Testis (tissue), 3 donors: Measurements from ENCODE around the gene ARL5C. TPM values are rescaled to one million over a fixed set of nuclear protein-coding genes. Genes with fewer than 3 reads are reported as not detected.

Experiments
- DNase-seq: peaks from one replicate; pipeline ENCODE4 v3.0.0-alpha.2; 2019
- H3K27ac ChIP-seq, 2 donors: fragments of 200-600 bp; sonication (generic); one replicate each; pipeline ENCODE4 v1.5.1; 2019
- H3K27me3 ChIP-seq: fragments of 200-600 bp; sonication (generic); one replicate; pipeline ENCODE4 v1.5.1; 2019
- H3K36me3 ChIP-seq: fragments of 200-600 bp; sonication (generic); one replicate; pipeline ENCODE4 v1.5.1; 2017; ENCODE audit warnings: low read depth; ENCODE audit errors: missing control alignments
- H3K4me1 ChIP-seq: fragments of 200-600 bp; sonication (generic); one replicate; pipeline ENCODE4 v1.5.1; 2019
- H3K4me3 ChIP-seq, 2 donors: fragments of 200-600 bp; sonication (generic); one replicate each; pipeline ENCODE4 v1.5.1; 2017 to 2019
- H3K9me3 ChIP-seq: fragments of 200-600 bp; sonication (generic); one replicate; pipeline ENCODE4 v1.5.1; 2017
- POLR2A ChIP-seq: fragments of 450-650 bp; IDR thresholded peaks from one replicate; pipeline ENCODE4 v1.6.1; 2017; ENCODE audit warnings: antibody characterized with exemption, mild to moderate bottlenecking, moderate library complexity
- WGBS, 2 donors: methylation state at CpG; one replicate each; pipeline ENCODE4 v1.1.5; 2018; 5-methylcytosine and 5-hydroxymethylcytosine counted together
- intact Hi-C: fragments of 100-400 bp; cut with DNase I; formaldehyde crosslinking; loops from one replicate; pipeline ENCODE4 v1.15.1; 2023; ENCODE audit warnings: low total_unique reads
- polyA plus RNA-seq: library from polyadenylated mRNA; stranded (reverse); fragments of 350-450 nt; fragmentation: Illumina TruSeq; extraction: RNeasy Lipid Tissue Mini Kit (QIAGEN cat#74804); gene quantifications from one replicate; pipeline ENCODE4 v1.2.3, GENCODE V29; 2014; ENCODE audit warnings: low read depth, low replicate concordance; ENCODE audit not compliant: insufficient read depth
- total RNA-seq, 2 donors: library from RNA; depleted of rRNA; stranded (reverse); fragments of >200 nt; gene quantifications; one replicate each; pipeline ENCODE4 v1.2.3, GENCODE V29; 2016
- TF ChIP-seq, protein P1 (sequence below), 3 experiments: fragments of 450-650 bp in 2 of 3; fragments of 200-600 bp in 1 of 3; sonication (generic) in 1 of 3; IDR thresholded peaks; one replicate each; pipeline ENCODE4 v1.5.1; 2016 to 2019; ENCODE audit warnings: antibody characterized with exemption in 3 of 3, mild to moderate bottlenecking in 2 of 3, moderate library complexity in 1 of 3

The ARL5C gene
- total and polyA plus RNA-seq, 3 donors from 2014 or later, result not detected

DNA sequence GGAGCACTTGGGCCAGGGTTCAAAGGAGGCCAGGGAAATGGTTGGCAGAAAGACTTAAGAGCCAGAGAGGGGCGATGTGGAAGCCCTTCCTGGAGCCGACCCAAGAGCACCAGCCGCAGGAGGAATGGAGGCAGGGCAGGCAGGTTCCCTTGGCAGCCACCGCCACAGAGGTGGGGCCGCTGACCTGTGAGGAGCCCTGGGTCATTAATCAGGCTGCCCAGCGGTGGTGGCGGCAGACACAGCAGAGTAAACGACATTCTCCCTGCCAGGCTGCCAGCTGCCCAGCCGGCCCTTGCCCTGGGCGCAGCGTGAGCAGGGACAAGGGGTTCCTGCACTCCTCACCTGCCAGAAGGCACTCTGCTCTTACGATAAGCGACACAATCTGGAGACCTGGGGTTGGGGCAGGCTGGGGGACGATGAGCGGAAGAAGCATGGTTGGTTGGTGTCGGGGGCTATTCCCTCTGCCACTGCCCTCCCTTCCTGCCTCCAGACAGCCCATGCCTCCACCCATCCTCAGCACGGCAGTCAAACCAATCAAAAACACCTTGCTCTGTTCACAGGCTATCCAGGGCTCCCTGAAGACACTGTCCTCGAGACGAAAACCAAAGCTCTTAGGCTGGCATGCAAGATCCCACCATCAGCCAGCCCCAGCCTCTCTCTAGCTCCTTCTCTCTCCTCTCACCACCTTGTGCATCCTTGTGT is 55.4 kb downstream of the ARL5C start:
- intact Hi-C loops, result no loop called here
- no peak for DNase-seq
- no peak for TF ChIP-seq POLR2A
- TF ChIP-seq, protein P1, sequence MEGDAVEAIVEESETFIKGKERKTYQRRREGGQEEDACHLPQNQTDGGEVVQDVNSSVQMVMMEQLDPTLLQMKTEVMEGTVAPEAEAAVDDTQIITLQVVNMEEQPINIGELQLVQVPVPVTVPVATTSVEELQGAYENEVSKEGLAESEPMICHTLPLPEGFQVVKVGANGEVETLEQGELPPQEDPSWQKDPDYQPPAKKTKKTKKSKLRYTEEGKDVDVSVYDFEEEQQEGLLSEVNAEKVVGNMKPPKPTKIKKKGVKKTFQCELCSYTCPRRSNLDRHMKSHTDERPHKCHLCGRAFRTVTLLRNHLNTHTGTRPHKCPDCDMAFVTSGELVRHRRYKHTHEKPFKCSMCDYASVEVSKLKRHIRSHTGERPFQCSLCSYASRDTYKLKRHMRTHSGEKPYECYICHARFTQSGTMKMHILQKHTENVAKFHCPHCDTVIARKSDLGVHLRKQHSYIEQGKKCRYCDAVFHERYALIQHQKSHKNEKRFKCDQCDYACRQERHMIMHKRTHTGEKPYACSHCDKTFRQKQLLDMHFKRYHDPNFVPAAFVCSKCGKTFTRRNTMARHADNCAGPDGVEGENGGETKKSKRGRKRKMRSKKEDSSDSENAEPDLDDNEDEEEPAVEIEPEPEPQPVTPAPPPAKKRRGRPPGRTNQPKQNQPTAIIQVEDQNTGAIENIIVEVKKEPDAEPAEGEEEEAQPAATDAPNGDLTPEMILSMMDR (IDR thresholded peaks at IDR 0.05), result no peak
- Histone ChIP-seq H3K4me1 (peaks cover 6% of the 10 kb centered on the region), H3K27ac (no peak overlapping the region), H3K36me3 (no peaks in the 10 kb centered on the region), H3K27me3 (no peaks in the 10 kb centered on the region), H3K4me3 (no peak overlapping the region), H3K9me3 (no peaks in the 10 kb centered on the region)
- WGBS, 2 donors, result 74 to 75% methylated on average over 17 to 19 of the region's 19 CpGs

DNA sequence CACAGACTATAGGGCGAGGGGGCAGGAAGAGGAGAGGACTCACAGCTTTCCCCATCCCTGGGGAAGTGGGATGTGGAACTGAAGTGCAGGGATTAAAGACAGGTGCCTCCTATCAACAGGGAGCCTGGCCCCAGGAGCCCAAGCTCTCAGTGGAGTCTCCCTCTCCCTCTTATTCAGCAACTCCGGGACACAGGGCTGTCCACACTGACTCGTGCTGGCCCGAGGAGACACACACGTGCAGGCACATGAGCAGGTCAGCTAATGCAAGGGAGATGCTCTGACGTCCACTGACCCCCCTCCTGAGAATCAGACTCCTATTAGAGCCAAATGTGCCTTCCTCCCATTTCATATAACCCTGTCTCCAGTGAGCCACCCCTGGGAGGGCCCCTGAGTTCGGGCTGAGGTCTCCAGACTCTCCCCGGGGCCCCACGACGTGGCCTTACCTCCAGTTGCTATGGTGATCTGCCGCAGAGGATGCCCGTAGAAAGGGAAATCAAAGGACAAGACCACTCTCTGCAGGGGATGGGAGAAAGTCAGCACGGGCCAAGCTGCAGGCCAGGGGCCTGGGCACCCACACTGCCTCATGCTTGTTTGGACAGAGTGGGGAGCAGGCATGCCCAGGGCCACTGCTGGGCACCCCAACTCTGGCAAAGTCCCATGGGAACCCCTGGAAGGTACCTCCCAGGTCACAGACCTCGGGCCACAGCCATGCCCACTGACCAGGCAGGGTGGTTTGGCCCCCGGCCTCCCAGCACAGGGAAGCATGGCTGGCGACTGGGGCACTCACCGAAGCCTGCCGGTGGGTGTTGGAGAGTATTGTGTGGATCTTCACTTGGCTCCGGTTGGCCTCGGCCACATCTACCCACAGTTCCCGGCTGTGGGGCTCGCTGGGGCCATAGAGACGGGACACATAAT is 57.2 kb downstream of the ARL5C start:
- intact Hi-C loops, result no loop called here
- Histone ChIP-seq H3K27ac (no peak overlapping the region), H3K4me1 (peaks cover 5% of the 10 kb centered on the region), H3K27me3 (no peaks in the 10 kb centered on the region), H3K9me3 (no peaks in the 10 kb centered on the region), H3K4me3 (no peak overlapping the region), H3K36me3 (no peaks in the 10 kb centered on the region)
- TF ChIP-seq, protein P1 (IDR thresholded peaks at IDR 0.05), result no peak
- TF ChIP-seq POLR2A, result no peak
- WGBS, 2 donors, result 78 to 88% methylated on average over 16 to 23 of the region's 23 CpGs
- DNase-seq, result no peak

DNA sequence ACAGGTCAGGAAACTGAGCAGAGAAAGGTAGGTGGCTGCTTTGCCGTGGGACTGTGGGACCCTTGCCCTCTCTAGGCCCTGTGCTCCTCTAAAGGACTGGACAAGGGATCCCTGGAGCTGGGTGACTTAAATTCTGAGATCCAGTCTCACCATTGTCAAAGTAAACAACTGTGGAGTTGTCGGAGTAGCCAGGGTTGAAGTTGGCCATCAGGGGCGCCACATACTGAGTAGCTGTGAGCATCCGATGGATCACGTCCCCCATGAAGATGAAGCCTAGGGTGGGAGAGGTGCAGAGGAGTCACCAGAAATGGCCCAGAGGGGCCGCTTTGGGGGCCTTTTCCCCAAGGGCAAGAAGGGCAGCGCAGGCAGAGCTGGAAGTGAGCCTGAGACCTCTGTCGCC is 58.0 kb downstream of the ARL5C start:
- TF ChIP-seq POLR2A, result no peak
- TF ChIP-seq, protein P1 (IDR thresholded peaks at IDR 0.05), result no peak
- intact Hi-C loops, result no loop called here

DNA sequence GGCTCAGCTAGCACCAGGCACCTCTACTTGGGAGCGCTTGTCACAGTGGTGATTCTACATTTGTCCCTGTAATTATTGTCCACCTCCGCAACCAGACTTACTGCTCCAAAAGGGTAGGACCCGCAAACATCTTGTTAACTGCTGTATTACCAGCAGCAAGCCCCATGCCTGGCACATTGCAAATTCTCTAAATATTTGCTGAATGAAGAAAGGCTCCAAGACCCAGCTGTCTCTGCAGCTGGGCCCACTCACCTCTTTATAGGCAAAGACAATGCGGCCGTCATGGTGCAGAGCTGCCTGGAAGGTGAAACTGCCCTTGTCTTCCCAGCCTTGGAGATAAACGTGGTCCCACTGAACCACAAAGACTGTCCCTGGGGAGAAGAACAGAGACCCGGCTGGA is 58.8 kb downstream of the ARL5C start:
- Histone ChIP-seq H3K9me3 (no peaks in the 10 kb centered on the region), H3K4me3 (no peak overlapping the region), H3K36me3 (no peaks in the 10 kb centered on the region), H3K27ac (no peak overlapping the region), H3K4me1 (peaks cover 6% of the 10 kb centered on the region), H3K27me3 (no peaks in the 10 kb centered on the region)
- TF ChIP-seq, protein P1 (IDR thresholded peaks at IDR 0.05), result no peak
- TF ChIP-seq POLR2A, result no peak
- WGBS, 2 donors, result 93 to 95% methylated on average over 7 of the region's 7 CpGs
- DNase-seq, result no peak
- intact Hi-C loops, result no loop called here

More for the DNA sequence above, 58.0 kb downstream of the ARL5C start:
- Histone ChIP-seq H3K4me1 (peaks cover 6% of the 10 kb centered on the region), H3K9me3 (no peaks in the 10 kb centered on the region), H3K27ac (no peak overlapping the region), H3K27me3 (no peaks in the 10 kb centered on the region), H3K36me3 (no peaks in the 10 kb centered on the region), H3K4me3 (no peak overlapping the region)
- WGBS, 2 donors, result 91 to 95% methylated on average over 7 to 8 of the region's 8 CpGs
- DNase-seq, result no peak

Other genes with a start within 250 kb of the ARL5C start
- 10 to 100 TPM in 1 of 2 donors, 1 to 10 TPM in 1; 6.3 to 11.6 TPM for gene FBXO47, start 198.8 kb downstream of the ARL5C start, total RNA-seq
- 5.8 TPM for gene FBXO47, start 198.8 kb downstream of the ARL5C start, polyA plus RNA-seq
- 10 to 100 TPM in 1 of 2 donors, 1 to 10 TPM in 1; 9.6 to 14.8 TPM for gene PLXDC1, start 14.5 kb downstream of the ARL5C start, total RNA-seq
- 40.5 TPM for gene PLXDC1, start 14.5 kb downstream of the ARL5C start, polyA plus RNA-seq
- 10 to 100 TPM; 18.1 to 19.8 TPM for gene CACNB1, start 31.5 kb upstream of the ARL5C start, total RNA-seq
- gene CACNB1, start 31.5 kb upstream of the ARL5C start, polyA plus RNA-seq, result 11.3 TPM
- gene RPL19, start 34.1 kb upstream of the ARL5C start, total RNA-seq, result 1,000 to 10,000 TPM in 1 of 2 donors, 100 to 1,000 TPM in 1; 954 to 1,719 TPM
- gene RPL19, start 34.1 kb upstream of the ARL5C start, polyA plus RNA-seq, result 1,741 TPM
- gene STAC2, start 59.8 kb upstream of the ARL5C start, total RNA-seq, result under 1 TPM; 0.24 to 0.37 TPM
- 1.1 TPM for gene STAC2, start 59.8 kb upstream of the ARL5C start, polyA plus RNA-seq
- gene FBXL20, start 235.5 kb upstream of the ARL5C start, total RNA-seq, result 10 to 100 TPM; 62.5 to 67.5 TPM
- 29.7 TPM for gene FBXL20, start 235.5 kb upstream of the ARL5C start, polyA plus RNA-seq